ENCODE results near the gene VPS13C.

The VPS13C gene

GRCh38 chr15:61921093-61921492 is 139.2 kb downstream of the VPS13C start:
- no peak for DNase-seq

DNA sequence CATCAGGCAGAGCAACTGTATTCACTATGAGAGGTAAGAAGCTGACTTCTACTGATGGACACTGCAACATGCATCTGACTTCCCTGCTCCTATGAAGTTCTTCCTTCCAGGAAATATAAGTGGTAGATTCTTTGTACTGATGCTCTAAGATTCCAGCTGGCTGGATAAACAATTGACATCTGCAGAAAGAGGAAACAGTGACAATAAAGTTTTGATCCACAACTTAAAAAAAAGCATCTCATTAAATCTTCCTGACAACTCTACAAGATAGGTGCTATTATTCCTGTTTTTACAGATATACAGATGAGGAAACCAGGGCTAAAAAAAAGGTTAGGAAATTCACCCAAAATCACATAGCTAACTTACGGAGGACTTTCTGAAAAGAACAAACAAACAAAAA is 142.8 kb downstream of the VPS13C start:
- no peak for DNase-seq

DNA sequence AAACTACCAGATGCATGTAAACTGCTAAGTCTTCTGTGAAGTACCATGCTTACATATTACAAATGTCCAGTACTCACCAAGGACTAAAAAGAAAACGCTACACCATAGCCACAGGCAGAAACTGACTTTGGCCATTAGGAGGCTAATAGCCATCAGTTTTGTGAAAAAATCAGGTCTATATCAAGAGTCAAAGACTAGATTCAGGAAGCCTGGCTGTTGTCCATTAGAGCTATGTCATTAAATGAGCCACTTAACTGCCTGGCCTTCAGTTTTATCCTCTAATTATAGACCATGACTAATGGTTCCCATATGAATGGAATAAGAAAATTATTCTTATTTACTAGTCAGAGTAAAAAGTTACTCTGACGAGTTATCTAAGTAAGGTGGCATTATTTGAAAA is 144.1 kb downstream of the VPS13C start:
- DNase-seq: no peak

DNA sequence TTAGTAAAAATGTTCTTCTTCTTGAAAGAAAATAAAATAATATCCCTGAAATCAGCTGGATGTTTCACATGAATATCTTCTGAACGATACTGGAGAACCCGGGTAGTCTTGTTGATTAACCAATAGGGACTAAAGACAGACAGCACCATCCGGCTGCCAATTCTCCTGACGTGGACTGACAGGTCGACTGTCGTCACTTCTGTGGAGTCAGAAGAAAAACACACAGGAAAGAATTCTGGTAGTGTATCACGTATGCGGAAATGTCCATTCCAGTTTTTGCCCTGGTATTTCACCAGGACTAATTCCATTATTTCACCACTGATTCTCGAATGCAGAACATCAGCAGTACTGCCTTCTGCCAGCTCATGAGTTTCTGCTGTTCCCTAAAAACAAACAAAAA is 144.6 kb downstream of the VPS13C start:
- no peak for DNase-seq

DNA sequence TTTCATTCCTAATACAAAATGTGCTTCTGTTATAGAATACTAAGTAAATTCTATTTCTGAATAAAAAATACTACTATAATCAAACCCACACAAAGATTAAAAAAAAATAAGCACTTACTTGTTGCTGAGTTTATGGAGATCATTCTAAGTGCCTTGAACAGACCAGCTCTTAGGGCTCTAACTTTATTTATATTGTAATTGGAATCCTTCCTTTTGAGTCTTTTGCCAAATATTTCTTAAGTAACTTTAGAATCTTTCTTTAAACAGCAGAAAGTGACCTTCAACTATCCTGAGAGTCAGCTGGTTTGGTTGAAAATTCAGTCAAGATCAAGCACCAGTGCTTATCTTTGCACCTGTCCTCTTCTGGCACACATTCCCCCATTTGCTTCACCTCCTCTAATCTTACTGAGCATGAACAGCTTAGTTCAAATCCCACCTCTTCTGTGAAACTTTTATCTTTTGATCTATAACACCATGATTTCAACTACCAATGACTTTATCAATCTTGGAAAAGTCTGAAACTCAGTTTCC is 149.3 kb downstream of the VPS13C start:
- DNase-seq: no peak

- no peak for DNase-seq
Measured at GRCh38 chr15:61908241-61908640, 152.0 kb downstream of the VPS13C start.

GRCh38 chr15:61907753-61908086 is 152.5 kb downstream of the VPS13C start:
- no peak for DNase-seq

DNA sequence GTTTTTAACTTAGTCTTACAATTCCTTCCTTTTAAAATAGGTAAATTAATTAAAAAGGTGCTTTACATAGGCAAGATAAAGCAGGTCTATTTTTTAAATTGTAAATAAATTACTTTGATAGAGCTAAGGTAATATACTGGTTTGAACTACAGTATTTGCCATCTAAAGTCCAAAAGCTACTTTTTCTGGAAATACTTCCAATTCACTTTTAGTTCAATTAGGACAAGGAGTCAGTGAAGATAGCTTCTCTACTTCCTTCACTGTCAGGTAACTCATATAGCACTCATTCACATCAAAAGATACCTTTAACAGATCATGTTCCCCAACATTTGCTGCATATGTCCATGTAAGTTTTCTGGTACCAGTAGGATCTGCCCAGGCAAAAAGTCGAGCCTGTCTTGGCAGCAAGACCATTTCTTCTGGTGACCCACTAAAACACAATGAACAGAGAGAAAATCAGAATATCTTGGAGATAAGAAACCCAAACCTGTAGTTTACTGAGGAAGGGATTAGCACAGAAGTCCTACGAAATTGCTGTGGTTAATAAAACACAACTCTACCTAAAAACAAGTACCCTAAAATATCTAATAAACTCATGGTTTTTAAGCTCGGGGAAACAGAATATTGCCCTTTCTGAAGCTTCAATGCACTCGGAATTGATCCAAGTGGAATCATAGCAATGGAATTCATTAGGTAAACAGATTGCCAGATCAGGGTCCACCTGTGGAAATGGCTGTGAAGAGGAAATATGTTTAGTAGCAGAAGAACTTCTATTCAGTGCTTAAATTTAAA is 153.1 kb downstream of the VPS13C start:
- no peak for DNase-seq

DNA sequence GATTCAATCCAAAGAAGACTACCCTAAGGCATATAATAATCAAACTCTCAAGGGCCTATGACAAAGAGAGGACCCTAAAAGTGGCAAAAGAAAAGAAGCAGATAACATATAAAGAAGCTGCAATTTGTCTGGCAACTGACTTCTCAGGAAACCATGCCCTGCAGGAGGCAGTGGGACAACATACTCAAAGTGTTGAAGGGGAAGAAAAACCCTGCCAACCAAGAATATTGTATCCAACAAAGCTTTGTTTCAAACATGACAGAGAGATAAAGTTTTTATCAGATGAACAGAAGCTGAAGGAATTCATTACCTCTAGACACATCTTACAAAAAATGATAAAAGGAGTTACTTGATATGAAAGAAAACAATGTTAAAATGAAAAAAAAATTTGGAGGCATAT is 167.1 kb downstream of the VPS13C start:
- no peak for DNase-seq

DNA sequence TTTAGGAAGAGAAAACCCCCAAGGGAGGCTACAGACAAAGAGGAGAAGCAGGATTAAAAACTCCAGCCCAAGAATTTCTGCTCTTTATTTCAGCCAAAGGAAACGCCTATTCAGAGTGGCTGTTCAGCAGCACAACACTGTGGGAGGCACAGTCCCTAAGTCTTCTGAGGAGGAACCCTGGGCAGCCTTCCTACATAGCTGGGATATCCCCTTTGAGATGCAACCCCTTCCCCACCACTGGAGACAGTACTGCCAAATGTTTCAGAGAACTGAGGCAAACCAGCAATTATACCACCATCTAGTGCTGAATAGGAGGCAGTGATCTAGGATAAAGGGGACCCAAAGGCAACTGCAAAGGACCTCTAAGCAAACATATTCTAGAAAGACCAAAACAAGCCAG is 168.1 kb downstream of the VPS13C start:
- no peak for DNase-seq

DNA sequence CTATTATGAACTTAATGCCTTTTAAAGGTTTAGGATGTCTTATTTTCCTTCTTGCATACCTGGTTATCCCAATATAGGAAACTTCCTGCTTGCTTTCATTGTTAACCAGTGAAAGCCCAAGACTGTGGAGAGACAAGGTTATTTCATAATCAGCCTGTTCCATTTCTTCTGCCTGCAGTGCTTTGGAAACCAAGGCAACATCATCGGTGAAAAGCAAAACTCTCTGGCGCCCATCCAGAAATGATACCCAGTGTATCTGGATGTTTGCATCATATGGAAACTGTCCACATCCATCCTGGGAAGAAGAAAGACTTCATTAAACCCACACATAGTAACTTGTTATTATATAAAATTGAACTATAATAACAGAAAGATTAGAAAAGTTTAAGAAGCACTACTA is 170.1 kb downstream of the VPS13C start:
- no peak for DNase-seq

DNA sequence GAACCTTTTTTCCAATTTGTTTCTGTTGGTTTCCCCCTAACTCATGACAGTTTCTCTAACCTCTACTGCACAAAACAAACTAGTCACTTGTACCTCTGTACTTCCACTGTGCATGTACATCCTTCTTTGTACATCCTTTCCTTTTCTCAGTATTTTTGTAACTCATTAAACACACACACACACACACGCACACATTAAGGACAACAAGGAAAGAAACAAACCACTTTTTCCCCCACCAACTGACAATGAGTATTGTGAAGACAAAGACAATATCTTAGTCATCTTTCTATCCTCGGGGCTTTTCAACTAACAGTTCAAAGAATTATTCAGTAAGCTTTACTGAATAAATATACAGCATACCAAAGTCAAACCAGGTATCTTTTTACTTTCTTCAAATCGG is 170.5 kb downstream of the VPS13C start:
- no peak for DNase-seq

GRCh38 chr15:61888074-61888780 is 172.0 kb downstream of the VPS13C start:
- no peak for DNase-seq

GRCh38 chr15:61880084-61880483 is 180.2 kb downstream of the VPS13C start:
- DNase-seq: no peak

- DNase-seq: peak in 1 of 2 experiments; percentile 3
Measured at GRCh38 chr15:61879219-61879618, 181.0 kb downstream of the VPS13C start.

- DNase-seq: peak; percentile 11 to 36
Measured at GRCh38 chr15:61871926-61872522, 188.2 kb downstream of the VPS13C start.

GRCh38 chr15:61869656-61870055 is 190.6 kb downstream of the VPS13C start:
- DNase-seq: no peak

- no peak for DNase-seq
Measured at GRCh38 chr15:61861962-61862361, 198.3 kb downstream of the VPS13C start.

DNA sequence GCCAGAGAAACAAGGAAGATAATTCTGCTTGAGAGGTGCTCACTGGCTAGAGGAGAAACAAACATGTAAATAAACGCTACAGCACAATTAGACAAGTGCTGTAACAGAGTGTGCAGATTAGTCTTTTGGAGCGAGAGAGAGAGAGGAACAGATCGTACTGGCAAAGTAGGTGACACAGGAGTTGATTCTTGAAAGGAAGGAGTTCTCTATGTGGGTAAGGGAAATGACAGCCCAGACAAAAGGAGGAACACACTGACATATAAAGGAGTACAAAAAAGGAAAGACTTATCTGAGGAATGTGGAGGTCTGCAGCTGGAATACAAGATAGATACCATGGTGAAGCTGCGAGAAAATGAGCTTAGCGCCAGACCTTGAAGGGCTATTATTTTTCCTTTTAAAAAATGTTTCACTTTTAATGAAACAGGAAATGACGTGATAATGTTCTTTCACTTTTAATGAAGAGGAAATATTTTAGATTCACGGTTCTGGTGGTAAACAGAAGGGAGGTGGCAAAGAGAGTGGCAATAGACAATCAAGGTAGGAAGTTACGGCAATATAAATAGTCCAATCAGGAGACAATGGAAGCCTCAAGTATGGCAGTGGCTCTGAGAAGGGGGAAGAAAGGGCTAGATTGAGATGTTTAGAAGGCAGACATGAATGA is 202.9 kb downstream of the VPS13C start:
- no peak for DNase-seq

DNA sequence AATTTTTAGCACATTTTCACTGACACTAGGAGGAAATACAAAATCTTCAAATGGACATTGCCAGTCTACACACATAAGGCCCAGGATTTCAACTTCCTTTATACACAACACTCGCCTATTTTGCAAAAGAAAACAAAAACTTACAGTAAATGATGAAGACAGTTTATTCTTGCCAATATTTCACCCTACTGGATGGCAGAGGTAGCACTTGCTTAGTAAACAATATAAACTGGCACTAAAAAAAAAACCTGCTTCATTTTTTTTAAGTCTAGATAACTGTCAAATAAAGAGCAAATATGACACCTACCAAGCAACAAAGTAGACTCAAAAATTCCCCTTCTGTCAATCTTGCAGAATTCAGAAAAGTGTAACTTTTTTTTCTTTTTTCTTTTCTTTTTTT is 204.0 kb downstream of the VPS13C start:
- DNase-seq: no peak

DNA sequence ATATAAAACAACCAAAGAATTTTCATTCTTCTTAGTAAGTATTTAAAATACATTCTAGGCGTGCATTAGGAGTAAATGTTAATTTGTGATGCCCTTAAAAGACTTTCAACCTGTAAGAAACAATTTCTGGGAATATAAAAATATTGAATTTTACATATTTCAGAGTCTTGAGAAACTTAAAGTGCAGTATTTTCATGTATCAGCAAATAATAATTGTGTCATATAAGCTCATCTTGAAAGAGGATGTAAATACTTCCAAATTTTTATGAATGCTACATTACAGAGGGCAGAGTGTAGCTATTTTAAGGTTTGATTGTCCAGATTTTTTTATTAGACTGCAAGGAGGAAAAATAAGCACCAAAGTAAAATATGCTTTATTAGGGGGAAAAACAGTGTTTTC is 207.1 kb downstream of the VPS13C start:
- DNase-seq: no peak

GRCh38 chr15:61851955-61852354 is 208.3 kb downstream of the VPS13C start:
- DNase-seq: no peak

- peak; percentile 7 to 20 for DNase-seq
Measured at GRCh38 chr15:61849447-61849846, 210.8 kb downstream of the VPS13C start.
